Measurements from ENCODE around the gene SIPA1. TPM values are rescaled to one million over a fixed set of nuclear protein-coding genes. Genes with fewer than 3 reads are reported as not detected.

SIPA1 gene
- polyA plus RNA-seq, 4 donors = 21.7 to 45.2 (median 33.1) TPM

DNA sequence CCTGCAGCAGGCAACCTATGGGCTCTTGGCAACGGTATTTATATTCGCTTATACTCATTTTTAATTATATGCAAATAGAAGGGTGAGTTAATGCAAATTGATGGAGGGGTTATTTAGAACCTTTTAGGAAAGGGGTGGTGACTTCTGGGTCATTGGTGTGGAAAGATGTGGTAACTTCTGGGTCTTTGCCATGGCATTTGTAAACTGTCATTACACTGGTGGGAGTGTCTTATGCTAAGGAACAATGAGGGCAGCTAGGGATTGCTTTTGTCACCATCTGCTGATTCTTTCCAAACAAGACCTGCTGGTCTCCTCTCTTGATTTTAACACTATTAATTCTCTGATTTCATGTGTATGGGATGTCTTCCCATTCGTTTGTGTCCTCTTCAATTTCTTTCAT is 62.5 kb downstream of the SIPA1 start:
- H3K4me3 ChIP-seq (ENCODE audit: low read depth in 1 of 3, low read length in 3 of 3) = no peak overlapping the region
- no peak for DNase-seq
- 42 to 76% (median 65%) methylated on average over 3 of the region's 3 CpGs for WGBS, 3 donors
- FAIRE-seq = no peak
- peaks cover 0 to 7% of the 10 kb centered on the region in 2 donors for H3K9me3 ChIP-seq (ENCODE audit: control insufficient read depth in 2 of 2, insufficient read depth in 1 of 2, low read depth in 1 of 2, low read length in 1 of 2)
- no peak overlapping the region for H3K27ac ChIP-seq (ENCODE audit: low read depth in 1 of 3, low read length in 2 of 3)
- H3K27me3 ChIP-seq (ENCODE audit: control insufficient read depth in 3 of 3, insufficient read depth in 3 of 3, low read length in 3 of 3) = peaks cover 0 to 6% (median 0%) of the 10 kb centered on the region in 3 donors
- no peaks in the 10 kb centered on the region for H3K36me3 ChIP-seq (ENCODE audit: control insufficient read depth in 3 of 3, insufficient read depth in 2 of 3, low read depth in 1 of 3, low read length in 3 of 3)
- H3K4me1 ChIP-seq (ENCODE audit: control insufficient read depth in 3 of 3, insufficient read depth in 2 of 3, low read depth in 1 of 3, low read length in 2 of 3) = no peaks in the 10 kb centered on the region

Other genes with a start within 250 kb of the SIPA1 start
- 1,000 to 10,000 TPM in 2 of 4 donors, 100 to 1,000 TPM in 2; 256 to 3,420 (median 1,041) TPM for gene NEAT1, start 215.3 kb upstream of the SIPA1 start, polyA plus RNA-seq
- 100 to 1,000 TPM; 155 to 454 (median 226) TPM for gene MALAT1, start 139.1 kb upstream of the SIPA1 start, polyA plus RNA-seq
- gene SCYL1, start 113.0 kb upstream of the SIPA1 start, polyA plus RNA-seq = 10 to 100 TPM; 46.7 to 76.9 (median 61.0) TPM
- 10 to 100 TPM in 3 of 4 donors, 1 to 10 TPM in 1; 6.5 to 77.6 (median 21.3) TPM for gene LTBP3, start 79.7 kb upstream of the SIPA1 start, polyA plus RNA-seq
- 10 to 100 TPM; 27.7 to 49.2 (median 35.0) TPM for gene ZNRD2, start 67.6 kb upstream of the SIPA1 start, polyA plus RNA-seq
- 10 to 100 TPM; 15.9 to 39.2 (median 33.4) TPM for gene FAM89B, start 65.6 kb upstream of the SIPA1 start, polyA plus RNA-seq
- gene EHBP1L1, start 62.0 kb upstream of the SIPA1 start, polyA plus RNA-seq = 100 to 1,000 TPM in 1 of 4 donors, 10 to 100 TPM in 3; 36.1 to 131 (median 62.4) TPM
- gene KCNK7, start 42.3 kb upstream of the SIPA1 start, polyA plus RNA-seq = 10 to 100 TPM in 1 of 4 donors, under 1 TPM in 2, not detected in 1; 0.84 to 31.1 (median 0.89) TPM
- gene MAP3K11, start 23.9 kb upstream of the SIPA1 start, polyA plus RNA-seq = 100 to 1,000 TPM in 2 of 4 donors, 10 to 100 TPM in 2; 66.4 to 180 (median 126) TPM
- 10 to 100 TPM; 12.7 to 27.5 (median 22.1) TPM for gene PCNX3, start 22.3 kb upstream of the SIPA1 start, polyA plus RNA-seq
- gene RELA, start 24.8 kb downstream of the SIPA1 start, polyA plus RNA-seq = 10 to 100 TPM; 32.2 to 46.9 (median 36.7) TPM
- 10 to 100 TPM; 63.9 to 76.7 (median 71.1) TPM for gene KAT5, start 74.2 kb downstream of the SIPA1 start, polyA plus RNA-seq
- gene RNASEH2C, start 82.7 kb downstream of the SIPA1 start, polyA plus RNA-seq = 10 to 100 TPM; 36.9 to 65.1 (median 50.2) TPM
- gene AP5B1, start 142.9 kb downstream of the SIPA1 start, polyA plus RNA-seq = 10 to 100 TPM in 1 of 4 donors, 1 to 10 TPM in 3; 6.9 to 17.3 (median 9.1) TPM
- 10 to 100 TPM; 11.9 to 41.3 (median 20.1) TPM for gene OVOL1, start 149.0 kb downstream of the SIPA1 start, polyA plus RNA-seq
- gene SNX32, start 195.9 kb downstream of the SIPA1 start, polyA plus RNA-seq = 1 to 10 TPM in 3 of 4 donors, under 1 TPM in 1; 0.54 to 4.0 (median 1.8) TPM
- 1,000 to 10,000 TPM in 3 of 4 donors, 100 to 1,000 TPM in 1; 854 to 2,084 (median 1,613) TPM for gene CFL1, start 220.1 kb downstream of the SIPA1 start, polyA plus RNA-seq
- gene MUS81, start 222.3 kb downstream of the SIPA1 start, polyA plus RNA-seq = 100 to 1,000 TPM in 1 of 4 donors, 10 to 100 TPM in 3; 45.3 to 118 (median 73.8) TPM
- gene EFEMP2, start 234.7 kb downstream of the SIPA1 start, polyA plus RNA-seq = 10 to 100 TPM in 2 of 4 donors, 1 to 10 TPM in 2; 4.7 to 18.0 (median 12.1) TPM
- gene CTSW, start 241.7 kb downstream of the SIPA1 start, polyA plus RNA-seq = 1 to 10 TPM in 2 of 4 donors, under 1 TPM in 2; 0.43 to 3.5 (median 1.1) TPM

All from small intestine (tissue), 7 donors.